Mesendoderm (in vitro differentiated cells): ENCODE results near the gene TCERG1L.
"Not testable (repeated sequence)": the region's sequence is repeated elsewhere in the genome, so short reads cannot be mapped to it uniquely, and the experiment has no call there.

Source experiments
- DNase-seq: peaks from one replicate; pipeline ENCODE4 v3.0.0; 2013
- H2AK5ac ChIP-seq: 2 replicates; pipeline ENCODE4 v1.6.1; 2013; ENCODE audit warnings: low read length, inconsistent platforms
- H2BK120ac ChIP-seq: 2 replicates; pipeline ENCODE4 v1.6.1; 2013; ENCODE audit warnings: low read depth, mild to moderate bottlenecking, low read length, moderate library complexity, mixed read lengths
- H2BK15ac ChIP-seq: replicated peaks from 2 replicates; pipeline ENCODE4 v1.6.1; 2013; ENCODE audit warnings: low read depth, mild to moderate bottlenecking, moderate library complexity
- H2BK5ac ChIP-seq: 2 replicates; pipeline ENCODE4 v1.6.1; 2013; ENCODE audit warnings: low read length, inconsistent platforms
- H3K18ac ChIP-seq: 2 replicates; pipeline ENCODE4 v1.6.1; 2013; ENCODE audit warnings: mild to moderate bottlenecking, low read length, mixed read lengths
- H3K23ac ChIP-seq: one replicate; pipeline ENCODE4 v1.6.1; 2013; ENCODE audit warnings: low read length
- H3K27ac ChIP-seq: 2 replicates; pipeline ENCODE4 v1.5.1; 2013; ENCODE audit warnings: low read depth, mild to moderate bottlenecking, inconsistent platforms, low read length, moderate library complexity
- H3K27me3 ChIP-seq: 2 replicates; pipeline ENCODE4 v1.6.1; 2013; ENCODE audit warnings: low read length, control low read depth, mild to moderate bottlenecking, inconsistent platforms; ENCODE audit not compliant: insufficient read depth, poor library complexity
- H3K36me3 ChIP-seq: 2 replicates; pipeline ENCODE4 v1.6.1; 2013; ENCODE audit warnings: low read length, inconsistent platforms; ENCODE audit not compliant: control insufficient read depth, insufficient read depth
- H3K4ac ChIP-seq: one replicate; pipeline ENCODE4 v1.6.1; 2013; ENCODE audit warnings: low read depth, mild to moderate bottlenecking, low read length, moderate library complexity
- H3K4me1 ChIP-seq: 2 replicates; pipeline ENCODE4 v1.6.1; 2013; ENCODE audit warnings: low read depth, low read length, inconsistent platforms; ENCODE audit not compliant: control insufficient read depth
- H3K4me2 ChIP-seq: 2 replicates; pipeline ENCODE4 v1.6.1; 2013; ENCODE audit warnings: low read length
- H3K4me3 ChIP-seq: 2 replicates; pipeline ENCODE4 v1.5.1; 2013; ENCODE audit warnings: mild to moderate bottlenecking, low read length
- H3K56ac ChIP-seq: one replicate; pipeline ENCODE4 v1.6.1; 2013; ENCODE audit warnings: low read length
- H3K79me1 ChIP-seq: 2 replicates; pipeline ENCODE4 v1.6.1; 2013; ENCODE audit warnings: low read length, inconsistent platforms
- H3K79me2 ChIP-seq: 2 replicates; pipeline ENCODE4 v1.6.1; 2013; ENCODE audit warnings: mild to moderate bottlenecking, low read length; ENCODE audit not compliant: control insufficient read depth, insufficient read depth
- H3K9ac ChIP-seq: 2 replicates; pipeline ENCODE4 v1.6.1; 2013; ENCODE audit warnings: low read length, inconsistent platforms
- H4K5ac ChIP-seq: one replicate; pipeline ENCODE4 v1.6.1; 2013; ENCODE audit warnings: low read length
- H4K8ac ChIP-seq: one replicate; pipeline ENCODE4 v1.6.1; 2013; ENCODE audit warnings: low read depth, mild to moderate bottlenecking, control low read depth, low read length, moderate library complexity
- WGBS: extraction: QIAGEN DNeasy Blood & Tissue Kit; methylation state at CpG from one replicate; pipeline ENCODE4 v1.1.7; 2013; ENCODE audit warnings: low lambda C conversion rate, missing lambda C conversion rate; ENCODE audit not compliant: insufficient coverage; ENCODE audit errors: extremely low coverage; 5-methylcytosine and 5-hydroxymethylcytosine counted together

Gene TCERG1L

DNA sequence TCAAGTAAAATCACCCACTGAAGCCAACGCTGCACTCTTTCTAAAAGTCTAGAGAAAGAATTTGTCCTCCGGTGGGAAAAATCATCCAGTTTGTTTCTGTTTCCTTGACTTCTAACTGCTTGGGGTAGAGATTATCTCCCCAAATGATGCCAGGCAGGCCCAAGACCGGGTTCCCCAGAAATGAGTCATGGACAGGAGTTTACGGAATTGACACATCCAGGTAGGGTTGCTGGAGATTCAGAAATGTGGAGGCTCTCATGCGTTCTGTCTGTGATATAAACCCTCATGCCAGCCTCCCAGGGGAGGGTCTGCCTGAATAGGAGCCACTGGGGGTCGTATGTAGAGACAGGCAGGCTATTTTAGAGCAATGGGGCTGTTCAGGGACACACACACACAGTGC lies 230.9 kb downstream of the TCERG1L start:
- no peak overlapping the region for H4K5ac ChIP-seq
- no peak overlapping the region for H3K4me2 ChIP-seq
- no peak overlapping the region for H3K9ac ChIP-seq
- WGBS = no CpG with 5 or more reads among the region's 6 CpGs
- no peak overlapping the region for H3K56ac ChIP-seq
- no peak overlapping the region for H2BK15ac ChIP-seq
- H3K4me3 ChIP-seq = no peak overlapping the region
- H4K8ac ChIP-seq = no peak overlapping the region
- no peak overlapping the region for H2AK5ac ChIP-seq
- no peak overlapping the region for H3K23ac ChIP-seq
- H3K79me2 ChIP-seq = no peaks in the 10 kb centered on the region
- H3K27ac ChIP-seq = no peak overlapping the region
- no peak overlapping the region for H3K4ac ChIP-seq
- DNase-seq = no peak
- H3K36me3 ChIP-seq = no peaks in the 10 kb centered on the region
- H3K79me1 ChIP-seq = no peaks in the 10 kb centered on the region
- H2BK5ac ChIP-seq = no peak overlapping the region
- H2BK120ac ChIP-seq = no peak overlapping the region
- H3K27me3 ChIP-seq = no peaks in the 10 kb centered on the region
- no peaks in the 10 kb centered on the region for H3K4me1 ChIP-seq
- no peak overlapping the region for H3K18ac ChIP-seq

DNA sequence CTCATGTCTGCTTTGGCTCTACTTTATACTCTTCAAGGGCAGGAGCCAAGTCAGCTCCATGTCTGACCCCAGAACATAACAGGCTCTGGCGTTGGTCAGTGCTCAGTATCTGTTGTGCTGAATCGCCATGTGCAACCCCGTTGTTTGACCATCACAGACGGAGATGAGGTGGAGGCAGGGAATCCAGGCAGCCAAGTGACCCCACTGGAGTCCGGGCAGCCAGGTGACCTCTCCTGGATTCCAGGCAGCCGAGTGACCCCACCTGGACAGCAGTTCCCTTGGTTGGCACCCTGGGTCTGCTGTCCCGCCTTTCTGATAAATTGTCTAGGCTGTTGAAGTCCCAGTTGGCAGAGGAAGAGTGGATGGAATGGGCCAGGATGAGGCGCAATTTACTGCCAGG lies 232.2 kb downstream of the TCERG1L start:
- H2BK5ac ChIP-seq = no peak overlapping the region
- no peak overlapping the region for H4K8ac ChIP-seq
- no peak overlapping the region for H3K9ac ChIP-seq
- H2BK15ac ChIP-seq = no peak overlapping the region
- no peak overlapping the region for H3K56ac ChIP-seq
- no peaks in the 10 kb centered on the region for H3K79me2 ChIP-seq
- no peak overlapping the region for H3K4me2 ChIP-seq
- no peaks in the 10 kb centered on the region for H3K27me3 ChIP-seq
- no peak overlapping the region for H4K5ac ChIP-seq
- WGBS = no CpG with 5 or more reads among the region's 8 CpGs
- H3K36me3 ChIP-seq = no peaks in the 10 kb centered on the region
- no peaks in the 10 kb centered on the region for H3K79me1 ChIP-seq
- no peaks in the 10 kb centered on the region for H3K4me1 ChIP-seq
- H3K23ac ChIP-seq = no peak overlapping the region
- no peak overlapping the region for H3K27ac ChIP-seq
- H3K4ac ChIP-seq = no peak overlapping the region
- H2AK5ac ChIP-seq = no peak overlapping the region
- H3K4me3 ChIP-seq = no peak overlapping the region
- no peak overlapping the region for H2BK120ac ChIP-seq
- no peak overlapping the region for H3K18ac ChIP-seq
- no peak for DNase-seq

DNA sequence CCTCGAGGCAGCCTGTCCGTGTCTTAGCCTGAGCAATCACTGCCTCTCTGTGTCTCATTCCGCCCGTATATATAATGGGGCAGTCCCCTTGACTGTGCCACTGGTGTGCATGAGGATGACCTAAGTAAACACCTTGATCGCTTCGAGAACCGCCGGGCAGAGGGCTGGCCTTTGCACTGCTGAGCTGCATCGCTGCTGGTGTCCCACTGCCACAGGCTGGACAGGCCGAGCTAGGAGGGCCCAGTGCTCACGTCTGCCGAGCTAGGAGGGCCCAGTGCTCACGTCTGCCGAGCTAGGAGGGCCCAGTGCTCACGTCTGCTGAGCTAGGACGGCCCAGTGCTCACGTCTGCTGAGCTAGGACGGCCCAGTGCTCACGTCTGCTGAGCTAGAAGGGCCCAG lies 232.6 kb downstream of the TCERG1L start:
- not testable (repeated sequence) for H3K27me3 ChIP-seq, H3K23ac ChIP-seq, H3K4ac ChIP-seq, H3K27ac ChIP-seq, H2BK5ac ChIP-seq, H3K4me1 ChIP-seq, H3K9ac ChIP-seq, H2BK15ac ChIP-seq, H2AK5ac ChIP-seq, H3K56ac ChIP-seq, H4K8ac ChIP-seq, H3K79me2 ChIP-seq, H3K18ac ChIP-seq, H3K4me2 ChIP-seq, H4K5ac ChIP-seq, H3K36me3 ChIP-seq, DNase-seq, H2BK120ac ChIP-seq, H3K79me1 ChIP-seq, H3K4me3 ChIP-seq
- no CpG with 5 or more reads among the region's 19 CpGs for WGBS

DNA sequence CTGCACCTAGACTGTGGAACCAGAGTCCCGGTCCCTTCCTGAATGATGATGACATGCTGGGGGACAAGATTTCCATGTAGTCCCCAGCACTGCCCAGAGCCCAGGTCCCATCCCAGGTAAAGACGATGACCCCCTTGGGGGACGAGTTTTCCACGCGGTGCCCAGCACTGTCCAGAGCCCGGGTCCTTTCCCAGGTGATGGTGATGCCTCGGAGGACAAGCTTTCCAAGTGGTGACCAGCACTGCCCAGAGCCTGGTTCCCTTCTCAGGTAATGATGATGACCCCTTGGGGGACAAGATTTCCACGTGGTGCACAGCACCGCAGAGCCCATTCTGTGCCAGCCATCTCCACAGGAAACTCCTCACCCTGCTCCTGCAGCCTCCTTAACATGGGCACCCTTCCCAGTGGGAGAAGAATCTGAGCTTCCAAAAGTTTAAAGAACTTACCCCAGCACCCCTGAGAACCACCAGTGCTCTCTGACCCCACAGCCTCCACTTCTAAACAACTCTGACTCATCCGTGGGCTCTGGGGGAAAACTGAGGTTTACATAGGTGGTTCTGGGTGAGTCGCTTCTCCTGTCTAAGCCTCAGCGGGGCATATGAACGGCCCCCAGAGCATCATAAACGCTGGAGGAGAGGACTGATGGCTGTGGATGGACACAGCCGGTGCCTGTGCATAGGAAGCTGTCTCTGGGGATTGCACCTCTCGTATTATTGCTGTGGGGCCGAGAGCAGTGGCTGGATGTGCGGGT lies 233.2 kb downstream of the TCERG1L start:
- no peak overlapping the region for H3K4ac ChIP-seq
- no peaks in the 10 kb centered on the region for H3K27me3 ChIP-seq
- no peak overlapping the region for H2BK120ac ChIP-seq
- no peak overlapping the region for H3K27ac ChIP-seq
- no peaks in the 10 kb centered on the region for H3K4me1 ChIP-seq
- no CpG with 5 or more reads among the region's 18 CpGs for WGBS
- no peak overlapping the region for H4K5ac ChIP-seq
- no peak overlapping the region for H2BK15ac ChIP-seq
- no peaks in the 10 kb centered on the region for H3K36me3 ChIP-seq
- H3K18ac ChIP-seq = no peak overlapping the region
- no peak overlapping the region for H4K8ac ChIP-seq
- no peaks in the 10 kb centered on the region for H3K79me1 ChIP-seq
- DNase-seq = no peak
- no peak overlapping the region for H2AK5ac ChIP-seq
- H3K9ac ChIP-seq = no peak overlapping the region
- H3K79me2 ChIP-seq = no peaks in the 10 kb centered on the region
- H3K4me2 ChIP-seq = no peak overlapping the region
- no peak overlapping the region for H2BK5ac ChIP-seq
- H3K56ac ChIP-seq = no peak overlapping the region
- H3K4me3 ChIP-seq = no peak overlapping the region
- H3K23ac ChIP-seq = no peak overlapping the region

DNA sequence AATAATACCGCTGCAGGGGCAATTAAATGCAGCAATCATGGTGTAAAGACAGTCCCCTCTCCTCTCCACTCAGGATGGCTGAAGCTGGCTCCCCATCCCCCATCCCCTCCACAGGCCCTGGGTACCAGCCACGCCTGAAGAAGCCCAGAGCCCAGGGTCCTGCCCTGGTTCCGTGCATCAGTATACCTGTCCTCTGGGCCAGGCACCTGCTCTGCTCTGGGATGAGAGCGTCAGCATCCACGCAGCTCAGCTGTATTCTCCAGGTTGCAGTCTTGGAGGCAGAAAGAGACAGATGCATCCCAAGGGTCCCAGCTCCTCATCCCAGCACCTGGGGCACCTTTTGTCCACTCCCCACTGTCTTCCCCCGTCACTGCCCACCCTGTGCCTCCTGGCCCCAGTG lies 233.8 kb downstream of the TCERG1L start:
- Histone ChIP-seq H3K27ac (no peak overlapping the region), H3K4me3 (no peak overlapping the region), H3K4ac (no peak overlapping the region), H3K4me1 (no peaks in the 10 kb centered on the region), H3K36me3 (no peaks in the 10 kb centered on the region), H3K4me2 (no peak overlapping the region), H2BK5ac (no peak overlapping the region), H2AK5ac (no peak overlapping the region), H3K79me1 (no peaks in the 10 kb centered on the region), H2BK15ac (no peak overlapping the region), H3K56ac (no peak overlapping the region), H3K23ac (no peak overlapping the region), H3K18ac (no peak overlapping the region), H3K79me2 (no peaks in the 10 kb centered on the region), H3K27me3 (no peaks in the 10 kb centered on the region), H2BK120ac (no peak overlapping the region), H4K5ac (no peak overlapping the region), H4K8ac (no peak overlapping the region), H3K9ac (no peak overlapping the region)
- DNase-seq = no peak
- no CpG with 5 or more reads among the region's 6 CpGs for WGBS

DNA sequence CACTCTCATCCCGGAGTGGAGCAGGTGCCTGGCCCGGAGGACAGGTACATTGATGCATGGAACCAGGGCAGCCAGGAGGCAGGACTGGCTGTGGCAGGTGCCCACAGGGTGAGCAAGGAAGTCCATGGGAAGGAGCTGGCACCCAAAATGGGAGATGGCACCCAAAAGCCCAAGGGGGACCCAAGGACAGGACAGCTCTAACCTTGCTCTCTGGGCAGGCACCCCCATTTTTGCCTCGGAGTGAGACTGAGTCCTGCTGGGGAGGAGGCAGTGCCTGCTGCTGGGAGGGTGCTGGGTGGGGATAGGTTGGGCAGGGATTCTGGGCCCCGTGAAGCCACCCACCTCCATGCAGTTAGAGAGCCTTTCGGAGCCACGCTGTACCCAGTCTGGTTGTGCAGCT lies 234.5 kb downstream of the TCERG1L start:
- Histone ChIP-seq H4K8ac (no peak overlapping the region), H3K79me2 (no peaks in the 10 kb centered on the region), H2BK15ac (no peak overlapping the region), H3K18ac (no peak overlapping the region), H3K4ac (no peak overlapping the region), H3K27me3 (no peaks in the 10 kb centered on the region), H3K36me3 (no peaks in the 10 kb centered on the region), H3K27ac (no peak overlapping the region), H3K79me1 (no peaks in the 10 kb centered on the region), H2BK5ac (no peak overlapping the region), H2BK120ac (no peak overlapping the region), H3K4me1 (no peaks in the 10 kb centered on the region), H3K9ac (no peak overlapping the region), H3K23ac (no peak overlapping the region), H4K5ac (no peak overlapping the region), H3K56ac (no peak overlapping the region), H3K4me2 (no peak overlapping the region), H2AK5ac (no peak overlapping the region), H3K4me3 (no peak overlapping the region)
- no CpG with 5 or more reads among the region's 6 CpGs for WGBS
- no peak for DNase-seq
